Gastroesophageal sphincter (tissue), 3 donors: ENCODE results near the gene AP3S1.
"Not testable (repeated sequence)": the region's sequence is repeated elsewhere in the genome, so short reads cannot be mapped to it uniquely, and the experiment has no call there.

Experiments used
- CTCF ChIP-seq, 4 experiments: fragments of 200-600 bp in 2 of 4; fragments of 450-650 bp in 2 of 4; sonication (generic) in 1 of 4; IDR thresholded peaks; one replicate each; pipeline ENCODE4 v1.5.1; 2017 to 2019; ENCODE audit warnings: antibody characterized with exemption in 4 of 4, mild to moderate bottlenecking in 2 of 4, moderate library complexity in 2 of 4
- EP300 ChIP-seq: sonication (generic); formaldehyde crosslinking; IDR thresholded peaks from one replicate; pipeline ENCODE4 v1.6.1; 2017; ENCODE audit warnings: antibody characterized with exemption, mild to moderate bottlenecking
- POLR2A ChIP-seq, 2 donors: fragments of 450-650 bp; IDR thresholded peaks; one replicate each; pipeline ENCODE4 v1.6.1; 2017; ENCODE audit warnings: antibody characterized with exemption in 2 of 2, mild to moderate bottlenecking in 2 of 2, moderate library complexity in 1 of 2

GRCh38 chr5:115928578-115929407 lies 87.1 kb downstream of the AP3S1 start:
- TF ChIP-seq CTCF (IDR thresholded peaks at IDR 0.05); POLR2A (IDR thresholded peaks at IDR 0.05); EP300: not testable (repeated sequence)
